Nucleus accumbens (tissue), 56 donors: ENCODE data around the gene GPR32.
"Not testable (repeated sequence)": the region's sequence is repeated elsewhere in the genome, so short reads cannot be mapped to it uniquely, and the experiment has no call there.

Source experiments
- DNase-seq, 56 donors: peaks; one replicate each; lab custom pipeline; 2025; lab: John Stamatoyannopoulos, UW

GPR32 gene

DNA sequence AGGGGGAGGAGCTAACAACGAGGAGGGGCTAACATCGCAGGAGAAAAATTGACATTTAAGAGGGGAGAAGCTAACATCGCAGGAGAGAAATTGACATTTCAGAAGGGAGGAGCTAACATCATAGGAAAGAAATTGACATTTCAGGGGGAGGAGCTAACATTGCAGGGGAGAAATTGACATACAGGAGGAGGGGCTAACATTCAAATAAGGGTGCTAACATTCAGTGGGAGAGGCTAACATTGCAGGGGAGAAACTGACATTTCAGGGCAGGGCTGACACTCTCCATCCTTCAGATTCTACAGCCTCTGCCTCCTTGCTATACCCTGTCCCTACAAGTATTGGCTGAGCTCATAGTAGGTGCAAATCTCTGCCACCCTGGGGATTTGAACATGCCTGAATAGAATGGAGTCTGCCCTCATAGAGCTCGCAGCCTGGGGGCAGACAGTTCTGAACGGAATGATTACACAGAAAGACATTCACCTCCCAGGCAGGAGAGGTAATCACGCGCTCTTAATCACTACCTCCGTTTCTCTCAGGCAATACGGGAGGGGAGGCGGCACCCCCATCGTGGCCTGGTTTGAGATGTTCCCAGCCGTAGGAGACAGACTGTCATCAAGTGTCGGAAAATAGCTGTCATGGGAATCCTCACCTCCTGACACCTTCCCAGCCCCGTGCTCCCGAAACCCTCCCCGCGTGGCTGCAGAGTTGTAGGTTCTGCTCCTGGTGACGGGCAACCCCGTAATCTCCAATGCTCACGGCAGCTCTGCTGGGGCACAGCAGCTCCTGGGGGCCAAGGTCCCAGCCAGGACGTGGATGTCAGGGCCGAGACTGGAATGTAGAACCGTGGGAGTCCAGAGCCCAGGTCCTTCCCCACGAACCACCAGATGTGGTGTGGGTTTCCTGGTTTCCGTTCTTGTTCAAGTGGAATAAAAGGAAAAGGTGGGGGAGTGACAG, 9.5 kb downstream of the GPR32 start:
- DNase-seq = peak in 32 of 56 donors; percentile 2 to 79 (median 47)

GRCh38 chr19:50780753-50781435, 10.6 kb downstream of the GPR32 start:
- no peak for DNase-seq

DNA sequence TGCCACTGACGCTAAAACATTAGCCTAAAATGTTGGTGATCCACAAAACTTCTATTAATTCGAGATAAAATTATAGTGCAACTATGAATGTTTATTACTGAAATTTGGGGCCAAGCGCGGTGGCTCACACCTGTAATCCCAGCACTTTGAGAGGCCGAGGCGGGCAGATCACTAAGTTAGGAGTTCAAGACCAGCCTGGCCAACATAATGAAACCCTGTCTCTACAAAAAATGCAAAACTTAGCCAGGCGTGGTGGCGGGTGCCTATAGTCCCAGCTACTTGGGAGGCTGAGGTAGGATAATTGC, 13.5 kb downstream of the GPR32 start:
- not testable (repeated sequence) for DNase-seq

DNA sequence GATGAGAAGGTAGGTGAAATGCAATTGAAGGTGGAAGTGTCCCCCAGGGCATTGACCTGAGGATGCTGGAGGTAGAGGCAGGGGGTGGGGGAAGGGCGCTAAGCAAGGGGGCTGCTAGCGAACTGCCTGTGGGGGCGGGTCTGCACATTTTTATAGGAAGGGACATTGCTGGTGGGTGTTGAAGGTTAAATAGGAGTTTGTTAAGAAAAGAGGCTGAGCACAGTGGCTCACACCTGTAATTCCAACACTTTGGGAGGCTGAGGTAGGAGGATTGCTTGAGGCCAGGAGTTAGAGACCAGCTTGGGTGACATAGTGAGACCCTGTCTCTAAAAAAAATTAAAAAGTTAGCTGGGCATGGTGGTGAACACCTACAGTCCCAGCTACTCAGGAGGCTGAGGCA, 14.4 kb downstream of the GPR32 start:
- DNase-seq = no peak

DNA sequence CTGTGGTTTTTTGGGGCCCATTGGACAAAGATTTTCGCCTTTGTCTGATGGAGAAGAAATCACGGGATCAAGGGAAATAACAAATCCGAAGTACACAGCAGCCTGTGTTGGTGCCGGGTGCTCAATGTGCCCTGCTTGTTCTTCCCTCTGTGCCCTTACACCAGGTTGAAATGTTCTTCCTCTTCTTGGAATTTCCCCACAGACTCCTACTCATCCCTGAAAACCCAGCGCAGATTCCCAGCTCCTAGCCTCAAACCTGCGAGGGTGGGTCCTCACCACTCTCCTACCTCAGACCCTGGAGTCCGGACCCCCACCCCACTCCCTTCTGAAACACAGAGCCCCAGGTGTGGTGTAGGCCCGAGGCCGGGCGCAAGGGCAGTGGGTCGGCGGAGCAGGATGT, 15.1 kb downstream of the GPR32 start:
- DNase-seq = no peak

DNA sequence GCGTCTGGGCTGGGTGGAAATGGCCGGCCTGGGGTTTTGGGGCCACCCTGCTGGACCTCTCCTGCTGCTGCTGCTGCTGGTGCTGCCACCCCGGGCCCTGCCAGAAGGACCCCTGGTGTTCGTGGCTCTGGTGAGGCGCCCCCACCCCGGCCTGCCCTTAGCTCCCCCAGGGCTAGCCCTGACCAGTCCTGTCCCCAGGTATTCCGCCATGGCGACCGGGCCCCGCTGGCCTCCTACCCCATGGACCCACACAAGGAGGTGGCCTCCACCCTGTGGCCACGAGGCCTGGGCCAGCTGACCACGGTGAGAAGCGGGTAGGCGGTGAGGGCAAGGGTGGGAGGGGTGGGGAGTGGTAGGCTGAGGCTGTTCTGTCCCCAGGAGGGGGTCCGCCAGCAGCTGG, 20.1 kb downstream of the GPR32 start, which contains the start of gene ACP4:
ACP4 (plus strand) TSS at position 20 of the 400 bp plus-strand sequence; CDS start at position 20, 0 bp downstream.
- DNase-seq = no peak

DNA sequence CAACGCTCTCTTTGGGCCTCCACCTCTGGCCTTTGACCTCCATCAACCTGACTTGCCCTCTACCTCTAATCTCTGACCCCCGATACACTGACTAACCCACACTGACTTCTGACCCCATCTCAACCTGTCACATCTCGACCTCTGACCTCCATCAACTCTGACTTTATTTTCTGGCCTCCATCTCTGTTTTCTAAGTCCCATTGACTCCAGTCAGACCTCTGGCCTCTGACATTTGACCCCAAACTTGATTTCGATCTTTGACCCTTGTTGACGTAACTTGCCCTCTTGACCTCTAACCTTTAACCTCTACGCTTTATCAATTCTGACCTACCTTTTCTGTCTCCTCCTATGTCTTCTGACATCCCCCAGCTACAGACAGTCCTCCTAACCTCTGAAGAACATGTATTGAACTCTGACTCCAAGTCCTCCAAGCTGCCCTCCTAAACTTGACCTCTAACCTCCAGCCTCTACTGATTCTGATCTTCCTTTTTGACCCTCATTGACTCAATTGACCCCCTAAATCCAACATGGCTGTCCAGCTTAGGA, 20.7 kb downstream of the GPR32 start:
- no peak for DNase-seq

GRCh38 chr19:50791594-50792271, 21.5 kb downstream of the GPR32 start:
- no peak for DNase-seq

GRCh38 chr19:50792272-50793250, 22.3 kb downstream of the GPR32 start:
- DNase-seq = no peak

GRCh38 chr19:50793558-50794065, 23.3 kb downstream of the GPR32 start:
- no peak for DNase-seq

- no peak for DNase-seq
Observed at GRCh38 chr19:50794074-50794875, 24.0 kb downstream of the GPR32 start.

GRCh38 chr19:50794876-50795663, 24.8 kb downstream of the GPR32 start:
- DNase-seq = no peak

GRCh38 chr19:50795664-50796073, 25.4 kb downstream of the GPR32 start:
- DNase-seq = no peak

DNA sequence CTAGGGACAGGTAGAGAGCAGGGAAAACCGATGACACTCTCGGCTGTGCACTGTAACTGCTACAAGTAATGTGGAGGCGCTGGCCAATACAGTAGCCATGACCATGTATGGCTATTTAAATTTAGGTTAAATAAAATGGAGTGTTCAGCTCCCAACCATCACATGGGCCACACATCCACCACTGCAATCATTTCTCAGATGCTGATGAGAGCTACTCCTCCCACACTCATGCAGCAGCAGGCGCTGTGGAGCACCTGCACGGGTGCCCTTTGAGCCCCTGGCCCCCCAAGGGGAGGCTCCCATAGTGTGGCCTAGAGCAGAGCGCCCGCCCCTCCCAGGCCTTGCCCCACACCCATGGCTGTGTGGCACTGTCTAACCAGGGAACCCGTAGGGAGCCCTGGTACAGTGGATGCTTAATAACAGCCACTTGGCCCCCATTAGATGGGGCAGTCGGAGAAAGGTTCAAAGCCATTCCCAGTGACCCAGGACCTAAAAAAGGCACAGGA, 25.9 kb downstream of the GPR32 start:
- no peak for DNase-seq

DNA sequence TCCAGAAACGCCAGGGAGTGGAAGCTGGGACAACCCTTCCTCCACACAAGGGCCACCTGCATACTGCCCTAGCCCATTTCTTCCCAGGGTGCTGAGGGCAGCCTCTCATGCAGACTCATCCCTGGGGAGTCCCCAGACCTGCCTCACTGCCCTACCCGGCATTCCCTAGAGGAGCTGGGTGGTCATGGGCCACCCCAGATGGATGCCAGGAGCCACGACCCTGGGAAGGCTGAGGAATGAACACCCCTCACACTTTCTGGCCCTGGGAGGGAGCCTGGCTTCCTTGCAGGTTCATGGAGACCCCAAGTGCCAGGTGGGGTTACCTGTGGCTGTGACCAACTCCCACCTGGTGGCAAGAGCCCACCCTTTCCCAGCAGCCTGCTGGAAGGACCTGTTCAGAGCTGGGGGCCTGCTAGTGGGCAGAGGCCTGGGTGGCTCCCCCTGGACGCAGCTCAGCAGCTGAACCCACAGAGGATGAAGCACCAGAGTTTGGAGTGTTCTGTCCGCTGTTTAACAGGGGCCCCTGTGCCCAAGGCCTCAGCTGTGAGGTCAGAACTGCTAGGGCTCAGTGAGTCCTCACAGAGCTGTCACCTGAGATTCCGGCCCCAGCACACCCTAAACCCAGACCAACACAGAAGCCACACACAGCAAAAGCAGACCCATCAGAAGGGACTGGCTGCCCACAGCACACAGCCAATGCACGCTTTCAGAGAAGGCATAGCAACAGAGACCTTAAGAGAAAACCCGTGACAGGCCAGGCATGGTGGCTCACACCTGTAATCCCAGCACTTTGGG, 26.6 kb downstream of the GPR32 start:
- no peak for DNase-seq

- DNase-seq = no peak
Observed at GRCh38 chr19:50797429-50797780, 27.1 kb downstream of the GPR32 start.
